Astrocyte (in vitro differentiated cells and primary cell): ENCODE data around the gene PPFIA1.

Experiments used
- CTCF ChIP-seq: IDR thresholded peaks from 2 replicates; pipeline ENCODE4 v1.5.1; 2011; ENCODE audit warnings: low read depth, mild to moderate bottlenecking, inconsistent platforms, low read length, moderate library complexity; ENCODE audit not compliant: insufficient read depth
- EZH2 ChIP-seq: IDR thresholded peaks from 2 replicates; pipeline ENCODE4 v1.6.1; 2012; ENCODE audit warnings: mild to moderate bottlenecking, low read length, inconsistent platforms; ENCODE audit not compliant: insufficient read depth

- no peak for TF ChIP-seq CTCF
- no peak for TF ChIP-seq EZH2
Observed at GRCh38 chr11:70394211-70394950, 123.9 kb downstream of the PPFIA1 start.
